ENCODE data around the gene MSANTD1.
A peak's percentile ranks its signal among the peaks of the same experiment; 100 is the strongest.
"Not testable (repeated sequence)": the region's sequence is repeated elsewhere in the genome, so short reads cannot be mapped to it uniquely, and the experiment has no call there.

The MSANTD1 gene

GRCh38 chr4:3291969-3292570, 43.1 kb downstream of the MSANTD1 start:
- peak; percentile 20 for DNase-seq

DNA sequence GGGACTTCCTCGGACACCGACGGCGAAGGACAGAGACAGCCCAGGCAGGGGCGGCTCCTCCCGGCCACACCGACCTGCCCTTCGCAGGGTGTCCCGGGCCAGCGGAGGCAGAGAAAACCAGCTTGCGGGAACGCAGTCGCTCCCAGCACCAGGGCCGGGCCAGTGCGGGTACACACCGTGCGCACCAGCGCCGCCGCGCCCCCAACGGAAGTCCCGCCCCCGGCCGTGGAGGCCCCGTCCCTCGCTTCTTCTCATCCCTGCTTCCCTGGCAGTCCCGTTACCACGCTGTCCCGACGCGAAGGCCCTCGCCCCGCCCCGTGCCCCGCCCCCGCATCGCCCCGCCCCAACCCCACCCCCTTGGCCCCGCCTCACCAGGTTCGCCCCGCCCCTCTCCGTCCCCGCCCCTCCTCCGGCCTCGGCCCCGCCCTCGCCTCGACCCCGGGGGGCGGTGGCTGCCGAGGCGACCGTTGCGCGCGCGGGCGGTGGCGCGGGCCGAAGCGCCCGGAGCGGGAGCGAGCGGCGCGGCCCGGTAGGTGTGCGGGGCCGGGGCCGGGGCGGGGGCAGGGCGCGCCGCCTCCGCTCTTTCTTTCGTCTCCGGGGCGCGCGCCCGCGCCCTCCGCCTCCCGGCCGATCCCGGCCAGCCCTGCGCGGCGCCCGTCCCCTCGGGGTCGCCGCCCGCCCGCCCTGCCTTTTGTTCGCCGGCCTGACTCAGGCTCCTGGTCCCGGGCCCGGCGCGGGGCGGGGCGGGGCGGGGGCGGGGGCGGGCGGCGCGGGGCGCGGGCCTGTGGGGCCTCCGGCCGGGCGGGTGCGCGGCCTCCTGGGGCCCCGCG, 43.8 kb downstream of the MSANTD1 start, which contains the start of gene RGS12:
RGS12 (plus strand) TSS at position 451 of the 830 bp plus-strand sequence. CDS start 23,150 bp downstream, outside the sequence.
- peak; percentile 92 for DNase-seq

- DNase-seq, result no peak
Observed at GRCh38 chr4:3293401-3294391, 44.7 kb downstream of the MSANTD1 start.

- no peak for DNase-seq
Observed at GRCh38 chr4:3294401-3295241, 45.7 kb downstream of the MSANTD1 start.

DNA sequence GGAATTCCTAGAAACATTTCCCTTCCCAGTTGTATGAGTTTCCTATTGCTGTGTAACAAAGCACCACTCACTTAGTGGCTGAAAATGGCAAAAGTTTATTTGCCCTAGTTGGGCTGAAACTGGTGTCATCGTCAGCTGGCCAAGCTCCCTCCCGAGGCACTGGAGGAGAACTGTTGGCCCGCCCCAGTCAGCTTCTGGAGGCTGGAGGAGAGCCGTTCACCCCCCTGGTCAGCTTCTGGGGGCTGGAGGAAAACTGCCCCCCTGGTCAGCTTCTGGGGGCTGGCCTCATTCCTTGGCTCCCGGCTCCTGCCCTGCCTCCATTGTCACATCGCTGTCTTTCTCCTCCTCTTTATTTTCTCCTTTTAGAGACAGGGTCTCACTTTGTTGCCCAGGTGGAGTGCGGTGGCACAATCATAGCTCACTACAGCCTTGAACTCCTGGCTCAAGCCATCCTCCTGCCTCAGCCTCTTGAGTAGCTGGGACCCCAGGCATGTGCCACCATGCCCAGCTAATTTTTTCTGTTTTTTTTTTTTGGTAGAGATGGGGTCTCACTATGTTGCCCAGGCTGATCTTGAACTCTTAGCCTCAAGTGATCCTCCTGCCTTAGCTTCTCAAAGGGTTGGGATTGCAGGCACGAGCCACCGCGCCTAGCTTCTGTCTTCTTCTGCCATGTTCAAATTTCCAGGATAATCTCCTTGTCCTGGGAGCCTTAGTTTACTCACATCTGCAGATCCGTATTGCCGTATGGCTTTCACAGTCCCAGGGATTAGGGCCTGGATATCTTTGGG, 47.1 kb downstream of the MSANTD1 start:
- DNase-seq, result no peak

DNA sequence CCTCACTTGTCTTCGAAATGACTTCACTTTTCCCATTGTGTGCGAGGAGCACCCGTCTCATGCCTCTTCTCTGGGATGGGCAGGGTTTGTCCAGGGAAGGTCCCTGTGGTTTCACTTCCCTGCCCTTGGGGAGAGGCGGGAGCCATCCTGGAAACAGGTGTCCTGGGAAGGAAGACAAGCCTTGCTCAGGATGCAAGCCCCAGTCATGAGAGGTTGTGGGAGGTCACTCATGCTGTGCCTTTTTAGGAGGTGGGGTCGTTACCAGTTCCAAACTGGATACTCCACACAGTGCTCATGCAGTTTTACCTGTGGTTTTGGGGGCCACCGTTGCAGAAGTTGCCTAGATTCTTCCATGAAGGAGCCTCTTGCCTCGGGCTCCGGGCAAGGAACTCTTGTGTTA, 47.7 kb downstream of the MSANTD1 start:
- DNase-seq, result no peak

GRCh38 chr4:3297066-3297859, 48.3 kb downstream of the MSANTD1 start:
- DNase-seq, result no peak

GRCh38 chr4:3299122-3299975, 50.4 kb downstream of the MSANTD1 start:
- no peak for DNase-seq

- DNase-seq, result no peak
Observed at GRCh38 chr4:3299976-3300671, 51.2 kb downstream of the MSANTD1 start.

DNA sequence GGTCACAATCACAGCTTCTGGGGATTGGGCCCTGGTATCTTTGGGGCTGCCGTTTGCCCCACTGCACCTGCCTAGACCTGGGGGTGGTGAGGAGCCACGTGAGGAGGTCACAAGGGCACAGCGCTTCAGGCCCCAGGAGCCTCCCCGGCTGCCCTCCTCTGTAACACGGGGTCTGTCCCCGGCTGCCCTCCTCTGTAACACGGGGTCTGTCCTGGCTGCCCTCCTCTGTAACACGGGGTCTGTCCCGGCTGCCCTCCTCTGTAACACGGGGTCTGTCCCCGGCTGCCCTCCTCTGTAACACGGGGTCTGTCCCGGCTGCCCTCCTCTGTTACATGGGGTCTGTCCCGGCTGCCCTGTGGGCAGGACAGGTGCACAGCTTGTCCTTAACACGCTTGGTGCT, 51.9 kb downstream of the MSANTD1 start:
- not testable (repeated sequence) for DNase-seq

- DNase-seq, result no peak
Observed at GRCh38 chr4:3301450-3302172, 52.7 kb downstream of the MSANTD1 start.

- DNase-seq, result peak; percentile 71
Observed at GRCh38 chr4:3302173-3302785, 53.3 kb downstream of the MSANTD1 start.

DNA sequence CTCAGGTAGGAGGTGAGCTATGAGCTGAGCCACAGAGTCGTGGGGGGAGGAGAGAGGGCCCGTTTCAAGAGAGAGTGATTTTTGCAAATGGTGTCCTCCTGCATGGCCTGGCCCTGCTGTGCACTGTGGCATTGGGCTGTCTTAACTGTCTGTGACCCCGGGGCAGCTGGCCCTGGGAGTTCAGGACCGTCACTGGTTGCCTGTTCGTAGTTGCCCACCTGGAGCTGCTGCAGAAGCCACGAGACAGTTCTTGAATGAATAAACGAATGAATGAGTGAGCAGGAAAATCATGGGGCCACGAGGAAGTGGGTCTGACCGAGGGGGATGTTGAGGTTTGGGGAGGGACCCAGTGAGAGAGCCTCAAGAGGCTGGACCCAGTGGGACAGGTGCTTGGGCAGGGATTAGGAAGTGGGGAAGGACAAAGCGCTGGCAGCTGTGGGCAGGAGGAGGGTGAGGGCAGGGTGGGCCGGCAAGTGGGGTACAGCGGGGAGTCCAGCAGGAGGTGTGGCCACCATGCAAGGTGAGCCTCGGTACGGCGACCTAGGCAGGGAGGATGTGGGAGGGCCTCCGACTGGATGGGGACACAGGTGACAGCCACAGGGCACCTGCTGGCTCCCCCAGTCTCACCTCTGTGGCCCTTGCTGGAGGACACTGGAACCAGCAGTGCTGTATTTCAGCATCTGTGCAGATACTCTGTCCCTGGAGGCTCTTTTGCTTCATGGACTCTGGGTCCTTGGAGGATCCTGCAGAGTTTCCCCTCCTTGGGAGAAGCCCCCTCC, 54.0 kb downstream of the MSANTD1 start:
- no peak for DNase-seq

GRCh38 chr4:3303565-3303824, 54.5 kb downstream of the MSANTD1 start:
- no peak for DNase-seq

DNA sequence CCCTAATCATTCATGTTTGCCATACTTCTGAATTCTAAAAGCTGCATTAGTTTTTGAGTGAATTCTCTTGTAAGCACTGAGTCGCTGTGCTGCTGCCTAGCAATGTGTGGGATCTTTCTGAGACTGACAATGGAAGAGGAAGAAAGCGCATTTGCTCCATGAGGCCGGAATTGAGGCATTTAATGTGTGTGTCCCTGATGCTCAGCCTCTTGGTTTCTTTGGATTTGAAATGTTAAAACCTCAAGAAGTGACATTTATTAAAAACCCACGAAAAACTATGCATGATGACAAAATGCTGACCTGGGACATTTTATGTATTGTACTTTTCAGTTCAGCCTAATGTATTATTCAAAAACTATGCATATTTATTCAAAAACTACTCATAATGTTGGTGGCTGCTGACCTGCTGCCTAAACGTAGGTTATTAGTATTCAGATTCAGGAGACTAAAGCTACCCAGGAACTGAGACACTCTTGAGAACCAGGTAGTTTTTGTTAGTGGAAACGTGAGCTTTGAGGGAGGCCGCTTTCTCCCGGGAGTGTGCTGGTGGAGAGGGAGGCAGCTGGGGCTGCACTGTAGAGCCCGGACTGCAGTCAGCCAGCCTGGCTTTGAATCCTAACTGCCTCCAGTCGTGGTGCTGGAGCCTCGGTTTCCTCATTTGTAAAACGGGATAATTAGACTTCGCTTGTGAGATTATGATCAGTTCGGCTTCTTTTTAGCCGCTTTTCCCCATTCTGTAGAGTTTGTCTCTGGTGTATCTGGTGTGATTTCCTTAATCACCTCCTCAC, 55.2 kb downstream of the MSANTD1 start:
- no peak for DNase-seq
